H1 (cell line): ENCODE data around the gene HES3. TPM values are rescaled to one million over a fixed set of nuclear protein-coding genes. Genes with fewer than 3 reads are reported as not detected.

Experiments
- CTCF ChIA-PET: fragments of 300-600 bp; sonication (Branson Sonifier 250); formaldehyde crosslinking; loops from one replicate; lab custom pipeline; 2021; ENCODE audit not compliant: partially characterized antibody; lab: Charles Lee
- POLR2A ChIA-PET: fragments of 300-600 bp; sonication (Branson Sonifier 250); formaldehyde crosslinking; loops from one replicate; lab custom pipeline; 2021; ENCODE audit warnings: inconsistent platforms; ENCODE audit not compliant: partially characterized antibody; lab: Charles Lee
- DNase-seq, 2 experiments: peaks; one replicate each; pipeline versions ENCODE4 v3.0.0 to v3.0.0-alpha.2; 2010 to 2022; ENCODE audit warnings: low spot score in 2 of 2, low read depth in 1 of 2, mixed read lengths in 1 of 2
- FAIRE-seq: peaks from 2 replicates; lab custom pipeline; 2011; peaks lifted over from hg19 to GRCh38; lab: Jason Lieb, UNC
- H2AFZ ChIP-seq: 2 replicates; pipeline ENCODE4 v1.8.1; 2012; ENCODE audit warnings: low read length, inconsistent platforms
- H2AK5ac ChIP-seq: 2 replicates; pipeline ENCODE4 v1.6.1; 2013; ENCODE audit warnings: low read depth, low read length
- H2BK120ac ChIP-seq: replicated peaks from 2 replicates; pipeline ENCODE3; 2013; ENCODE audit warnings: low read depth, low read length, inconsistent platforms
- H2BK12ac ChIP-seq: 2 replicates; pipeline ENCODE4 v1.6.1; 2013; ENCODE audit warnings: low read depth, low read length
- H2BK15ac ChIP-seq: 2 replicates; pipeline ENCODE4 v1.6.1; 2013; ENCODE audit warnings: low read length
- H2BK20ac ChIP-seq: 2 replicates; pipeline ENCODE4 v1.6.1; 2013; ENCODE audit warnings: low read length
- H2BK5ac ChIP-seq: 2 replicates; pipeline ENCODE4 v1.6.1; 2013; ENCODE audit warnings: low read depth, low read length
- H3K14ac ChIP-seq: 2 replicates; pipeline ENCODE4 v1.6.1; 2013; ENCODE audit warnings: inconsistent platforms; ENCODE audit not compliant: insufficient read length
- H3K18ac ChIP-seq: 2 replicates; pipeline ENCODE4 v1.6.1; 2013; ENCODE audit warnings: low read length; ENCODE audit errors: extremely low read depth
- H3K23ac ChIP-seq: 2 replicates; pipeline ENCODE4 v1.6.1; 2013; ENCODE audit warnings: inconsistent platforms; ENCODE audit not compliant: insufficient read length
- H3K23me2 ChIP-seq: 2 replicates; pipeline ENCODE4 v1.6.1; 2013; ENCODE audit warnings: low read depth, low read length
- H3K27ac ChIP-seq: 2 replicates; pipeline ENCODE4 v1.6.1; 2011; ENCODE audit warnings: low read depth, low read length, inconsistent platforms
- H3K27me3 ChIP-seq, 4 experiments: replicated peaks in 1 of 4; 1 replicate in 1 of 4; 2 replicates in 3 of 4; pipeline versions ENCODE4 v1.6.1 to v1.8.1; 2011 to 2013; ENCODE audit warnings: low read length in 3 of 4, mild to moderate bottlenecking in 3 of 4, inconsistent platforms in 2 of 4, mixed read lengths in 2 of 4, moderate library complexity in 1 of 4; ENCODE audit not compliant: control insufficient read depth in 3 of 4, insufficient read depth in 3 of 4; ENCODE audit errors: extremely low read depth in 1 of 4
- H3K36me3 ChIP-seq, 4 experiments: 2 replicates each; pipeline versions ENCODE4 v1.6.1 to v1.8.1; 2011 to 2013; ENCODE audit warnings: mild to moderate bottlenecking in 4 of 4, low read length in 3 of 4, moderate library complexity in 2 of 4, control low read depth in 1 of 4, inconsistent platforms in 1 of 4; ENCODE audit not compliant: insufficient read depth in 4 of 4, control insufficient read depth in 2 of 4
- H3K4ac ChIP-seq: replicated peaks from 2 replicates; pipeline ENCODE3; 2013; ENCODE audit warnings: low read length, low read depth, mixed read lengths, inconsistent platforms; ENCODE audit not compliant: insufficient read length
- H3K4me1 ChIP-seq, 4 experiments: replicated peaks in 1 of 4; 1 replicate in 1 of 4; 2 replicates in 3 of 4; pipeline versions ENCODE4 v1.6.1 to v1.8.1; 2011 to 2013; ENCODE audit warnings: low read length in 3 of 4, inconsistent platforms in 2 of 4, mixed read lengths in 1 of 4; ENCODE audit not compliant: insufficient read depth in 4 of 4, control insufficient read depth in 3 of 4
- H3K4me2 ChIP-seq, 2 experiments: 2 replicates each; pipeline versions ENCODE4 v1.6.1 to v1.8.1; 2011 to 2013; ENCODE audit warnings: low read depth in 2 of 2, low read length in 2 of 2, control low read depth in 1 of 2, inconsistent platforms in 1 of 2, mild to moderate bottlenecking in 1 of 2; ENCODE audit not compliant: insufficient read depth in 1 of 2
- H3K4me3 ChIP-seq, 4 experiments: fragments of 200-600, 300-600 bp in 1 of 4; sonication (generic), shearing (Covaris generic), sonication (Bioruptor Twin) in 1 of 4; 2 replicates each; pipeline versions ENCODE4 v1.5.1 to v1.8.1; 2011 to 2016; ENCODE audit warnings: low read length in 4 of 4, low read depth in 3 of 4, control low read depth in 2 of 4, inconsistent platforms in 2 of 4, mild to moderate bottlenecking in 2 of 4, mixed read lengths in 1 of 4, moderate library complexity in 1 of 4; ENCODE audit not compliant: insufficient read depth in 2 of 4; ENCODE audit errors: extremely low read depth in 1 of 4
- H3K56ac ChIP-seq: replicated peaks from 2 replicates; pipeline ENCODE3; 2013; ENCODE audit warnings: low read depth, mild to moderate bottlenecking, mixed read lengths, low read length, inconsistent platforms; ENCODE audit not compliant: insufficient read length
- H3K79me1 ChIP-seq: 2 replicates; pipeline ENCODE4 v1.6.1; 2013; ENCODE audit warnings: low read depth, low read length, control low read depth
- H3K79me2 ChIP-seq, 2 experiments: 2 replicates each; pipeline versions ENCODE4 v1.6.1 to v1.8.1; 2012 to 2013; ENCODE audit warnings: low read length in 2 of 2, mild to moderate bottlenecking in 2 of 2, inconsistent platforms in 1 of 2; ENCODE audit not compliant: insufficient read depth in 2 of 2, control insufficient read depth in 1 of 2
- H3K9ac ChIP-seq, 4 experiments: replicated peaks in 1 of 4; 1 replicate in 1 of 4; 2 replicates in 3 of 4; pipeline versions ENCODE4 v1.6.1 to v1.8.1; 2011 to 2013; ENCODE audit warnings: low read depth in 3 of 4, low read length in 3 of 4, control low read depth in 2 of 4, mild to moderate bottlenecking in 2 of 4, moderate library complexity in 2 of 4, inconsistent platforms in 1 of 4; ENCODE audit errors: extremely low read depth in 1 of 4
- H3K9me3 ChIP-seq, 2 experiments: 2 replicates each; pipeline versions ENCODE4 v1.6.1 to v1.8.1; 2012 to 2013; ENCODE audit warnings: mild to moderate bottlenecking in 2 of 2, moderate library complexity in 2 of 2, control low read depth in 1 of 2, inconsistent platforms in 1 of 2, low read depth in 1 of 2, low read length in 1 of 2, mixed read lengths in 1 of 2; ENCODE audit not compliant: insufficient read depth in 2 of 2
- H4K20me1 ChIP-seq, 2 experiments: replicated peaks in 1 of 2; 2 replicates each; pipeline versions ENCODE3 to v1.8.1; 2011 to 2013; ENCODE audit warnings: inconsistent platforms in 2 of 2, low read length in 2 of 2, mild to moderate bottlenecking in 1 of 2; ENCODE audit not compliant: insufficient read depth in 2 of 2, control insufficient read depth in 1 of 2
- H4K5ac ChIP-seq: 2 replicates; pipeline ENCODE4 v1.6.1; 2013; ENCODE audit warnings: low read length, low read depth, mixed read lengths, inconsistent platforms; ENCODE audit not compliant: insufficient read length
- H4K8ac ChIP-seq: 2 replicates; pipeline ENCODE4 v1.8.0; 2013; ENCODE audit warnings: mild to moderate bottlenecking, moderate library complexity, low read length, inconsistent platforms; ENCODE audit not compliant: insufficient read depth; ENCODE audit errors: extremely low read depth
- H4K91ac ChIP-seq: replicated peaks from 2 replicates; pipeline ENCODE3; 2013; ENCODE audit warnings: low read length, mixed read lengths, inconsistent platforms; ENCODE audit not compliant: insufficient read length
- CEBPB ChIP-seq: IDR thresholded peaks from 2 replicates; pipeline ENCODE4 v1.6.1; 2012; ENCODE audit warnings: low read depth, low read length
- CTBP2 ChIP-seq: IDR thresholded peaks from 2 replicates; pipeline ENCODE4 v1.7.0; 2011; ENCODE audit warnings: borderline replicate concordance, mild to moderate bottlenecking, moderate library complexity, mixed read lengths, low read length; ENCODE audit not compliant: insufficient read depth, insufficient read length
- JUN ChIP-seq: IDR thresholded peaks from 2 replicates; pipeline ENCODE4 v1.6.1; 2011; ENCODE audit warnings: low read depth, mild to moderate bottlenecking, improper control_type of control experiment, low read length
- JUND ChIP-seq: IDR thresholded peaks from 2 replicates; pipeline ENCODE4 v1.6.1; 2011; ENCODE audit warnings: mild to moderate bottlenecking, improper control_type of control experiment, low read length
- KDM4A ChIP-seq: IDR thresholded peaks from one replicate; pipeline ENCODE4 v1.7.1; 2012; ENCODE audit warnings: low read depth, mild to moderate bottlenecking, moderate library complexity, low read length, inconsistent platforms; ENCODE audit not compliant: severe bottlenecking
- KDM5A ChIP-seq: fragments of 200-600 bp; IDR thresholded peaks from 2 replicates; pipeline ENCODE4 v1.7.1; 2012; ENCODE audit warnings: mild to moderate bottlenecking, low read length, inconsistent platforms, mixed read lengths
- POLR2AphosphoS5 ChIP-seq: IDR thresholded peaks from 2 replicates; pipeline ENCODE4 v1.6.1; 2011; ENCODE audit warnings: low read depth, low read length
- POU5F1 ChIP-seq: IDR thresholded peaks from 2 replicates; pipeline ENCODE4 v1.6.1; 2011; ENCODE audit warnings: low read depth, mild to moderate bottlenecking, low read length, moderate library complexity
- RXRA ChIP-seq: IDR thresholded peaks from 2 replicates; pipeline ENCODE4 v1.6.1; 2011; ENCODE audit warnings: low read depth, mild to moderate bottlenecking, low read length, moderate library complexity; ENCODE audit not compliant: insufficient read depth
- SIRT6 ChIP-seq: IDR thresholded peaks from one replicate; pipeline ENCODE4 v1.7.1; 2012; ENCODE audit warnings: low read length, inconsistent platforms
- SRF ChIP-seq: IDR thresholded peaks from 2 replicates; pipeline ENCODE4 v1.6.1; 2011; ENCODE audit warnings: mild to moderate bottlenecking, low read depth, low read length, moderate library complexity
- WGBS, 2 experiments: shearing (Covaris generic) in 1 of 2; methylation state at CpG; one replicate each; pipeline versions ENCODE4 v1.1.6 to v1.1.7; 2013 to 2015; ENCODE audit warnings: low lambda C conversion rate in 2 of 2, mixed read lengths in 2 of 2, inconsistent platforms in 1 of 2, low coverage in 1 of 2, missing lambda C conversion rate in 1 of 2; ENCODE audit not compliant: insufficient replicate concordance in 2 of 2, insufficient coverage in 1 of 2, insufficient read length in 1 of 2; ENCODE audit errors: extremely low coverage in 1 of 2, missing lambda C conversion rate in 1 of 2; 5-methylcytosine and 5-hydroxymethylcytosine counted together
- polyA plus RNA-seq, 7 experiments: library from polyadenylated mRNA; depleted of rRNA in 3 of 7; stranded (reverse) in 5 of 7; unstranded in 2 of 7; fragments of >200 nt in 5 of 7; fragments of 200-250 nt in 2 of 7; gene quantifications; 1 replicate in 5 of 7; 2 replicates in 1 of 7; 4 replicates in 1 of 7; pipeline versions ENCODE4 v1.2.1 to v1.2.3, GENCODE V29; 2011 to 2013; ENCODE audit warnings: missing spikeins in 2 of 7, mixed read lengths in 2 of 7
- total RNA-seq: library from RNA; stranded (reverse); fragmentation: NEBNext Ultra II Directional; extraction: Animal tissue kit (Norgen Biotek cat#: 25700); gene quantifications from 2 replicates; pipeline ENCODE4 v1.2.1, GENCODE V29; 2021

The HES3 gene
- total and polyA plus RNA-seq, 2 of the 8 experiments (the other 6 are each of a cell fraction or from before 2014, with no cell fraction given), result 38.8 to 54.3 TPM

GRCh38 chr1:6273380-6273891 lies 29.5 kb downstream of the HES3 start:
- H3K4ac ChIP-seq, result no peak overlapping the region
- no peak overlapping the region for H3K27ac ChIP-seq
- H3K4me1 ChIP-seq, result peaks cover 0 to 28% (median 13%) of the 10 kb centered on the region in 4 experiments; a peak in 6 of 7 replicates
- CTCF ChIA-PET, result interaction anchor here (0.6 to 5.9 kb wide), 20 partner anchors 9 to 239 kb away, joined by 3 to 28 read pairs (median 3); no protein-coding TSS in a partner anchor
- H3K14ac ChIP-seq, result no peak overlapping the region
- H3K9ac ChIP-seq, result no peak overlapping the region
- no peak overlapping the region for H2BK120ac ChIP-seq
- H3K79me1 ChIP-seq, result peaks cover 3% of the 10 kb centered on the region; the same call in 1 of the 2 replicates
- H3K9me3 ChIP-seq, result no peaks in the 10 kb centered on the region
- H2BK20ac ChIP-seq, result no peak overlapping the region
- no peak overlapping the region for H3K4me2 ChIP-seq
- H4K8ac ChIP-seq, result peak overlapping the region; percentile 35; the same call in 1 of the 2 replicates
- 84% methylated on average over 17 of the region's 19 CpGs; no CpG with 5 or more reads in 1 of the 2 experiments for WGBS, 2 experiments
- H2BK15ac ChIP-seq, result no peak overlapping the region; the same call in 1 of the 2 replicates
- no peaks in the 10 kb centered on the region for H3K79me2 ChIP-seq
- H2BK5ac ChIP-seq, result no peak overlapping the region
- 0 out of 2 replicates have a peak overlapping the region, but pooled peaks have one; percentile 9 for H2AK5ac ChIP-seq
- no peak overlapping the region for H3K23ac ChIP-seq
- H4K91ac ChIP-seq, result no peak overlapping the region
- H3K27me3 ChIP-seq, result no peaks in the 10 kb centered on the region
- DNase-seq (no peak), FAIRE-seq (no peak)
- POLR2A ChIA-PET, result interaction anchor here (0.9 to 1.2 kb wide), 2 partner anchors 28 to 111 kb away, joined by 3 read pairs; no protein-coding TSS in a partner anchor
- H3K18ac ChIP-seq, result no peak overlapping the region
- no peak overlapping the region; a peak in 1 of 8 replicates for H3K4me3 ChIP-seq
- no peak for TF ChIP-seq SIRT6
- TF ChIP-seq KDM5A, result no peak
- no peak for TF ChIP-seq CEBPB
- no peak for TF ChIP-seq KDM4A
- 0 out of 2 replicates have a peak, but pooled peaks have one; percentile 61 for TF ChIP-seq POU5F1
- TF ChIP-seq CTBP2, result no peak
- TF ChIP-seq RXRA, result no peak
- no peak for TF ChIP-seq SRF
- peak; percentile 88 for TF ChIP-seq JUND
- no peak for TF ChIP-seq POLR2AphosphoS5
- 0 out of 2 replicates have a peak, but pooled peaks have one; percentile 29 for TF ChIP-seq JUN
- H2BK12ac ChIP-seq, result peak overlapping the region; percentile 35; the same call in 1 of the 2 replicates
- no peak overlapping the region for H2AFZ ChIP-seq
- H3K56ac ChIP-seq, result no peak overlapping the region
- peaks cover 3 to 12% of the 10 kb centered on the region in 2 experiments for H4K20me1 ChIP-seq
- H3K36me3 ChIP-seq, result no peaks in the 10 kb centered on the region; a peak in 2 of 8 replicates
- no peaks in the 10 kb centered on the region for H3K23me2 ChIP-seq
- no peak overlapping the region for H4K5ac ChIP-seq
